Stomach (tissue), 9 donors: ENCODE data around the gene KLHL22. TPM values are rescaled to one million over a fixed set of nuclear protein-coding genes. Genes with fewer than 3 reads are reported as not detected.

Experiments
- DNase-seq, 2 donors: peaks; one replicate each; pipeline versions ENCODE4 v3.0.0 to v3.0.0-alpha.2; 2013 to 2019
- H3K27ac ChIP-seq, 5 donors: fragments of 200-600 bp in 4 of 5; sonication (generic) in 4 of 5; one replicate each; pipeline ENCODE4 v1.5.1; 2013 to 2019; ENCODE audit warnings: mild to moderate bottlenecking in 1 of 5, moderate library complexity in 1 of 5
- H3K27me3 ChIP-seq, 3 donors: fragments of 200-600 bp; sonication (generic); one replicate each; pipeline ENCODE4 v1.5.1; 2017 to 2019; ENCODE audit warnings: mixed run types in 1 of 3
- H3K36me3 ChIP-seq, 4 donors: fragments of 200-600 bp; sonication (generic); 1 replicate in 3 of 4; 2 replicates in 1 of 4; pipeline ENCODE4 v1.5.1; 2016 to 2019
- H3K4me1 ChIP-seq, 4 donors: fragments of 200-600 bp; sonication (generic); one replicate each; pipeline ENCODE4 v1.5.1; 2016 to 2019
- H3K4me3 ChIP-seq, 4 donors: fragments of 200-600 bp; sonication (generic) in 3 of 4; one replicate each; pipeline ENCODE4 v1.5.1; 2016 to 2019; ENCODE audit warnings: mild to moderate bottlenecking in 1 of 4
- H3K9me3 ChIP-seq, 4 donors: fragments of 200-600 bp; sonication (generic); one replicate each; pipeline ENCODE4 v1.5.1; 2016 to 2019
- CTCF ChIP-seq, 7 experiments: fragments of 450-650 bp in 4 of 7; fragments of 200-600 bp in 3 of 7; sonication (generic) in 3 of 7; IDR thresholded peaks; one replicate each; pipeline ENCODE4 v1.5.1; 2016 to 2019; ENCODE audit warnings: antibody characterized with exemption in 7 of 7, control low read depth in 2 of 7, mild to moderate bottlenecking in 1 of 7
- EP300 ChIP-seq: sonication (generic); formaldehyde crosslinking; IDR thresholded peaks from one replicate; pipeline ENCODE4 v1.6.1; 2017; ENCODE audit warnings: antibody characterized with exemption
- POLR2A ChIP-seq, 4 donors: fragments of 450-650 bp; IDR thresholded peaks; one replicate each; pipeline ENCODE4 v1.6.1; 2016; ENCODE audit warnings: antibody characterized with exemption in 4 of 4, control low read depth in 2 of 4, mild to moderate bottlenecking in 1 of 4, moderate library complexity in 1 of 4
- POLR2AphosphoS5 ChIP-seq, 3 donors: sonication (generic); formaldehyde crosslinking; IDR thresholded peaks; one replicate each; pipeline ENCODE4 v1.6.1; 2016; ENCODE audit warnings: antibody characterized with exemption in 3 of 3
- WGBS, 5 donors: extraction: QIAGEN DNeasy Blood & Tissue Kit in 3 of 5; methylation state at CpG; one replicate each; pipeline versions ENCODE4 v1.1.5 to v1.1.7; 2013 to 2018; 5-methylcytosine and 5-hydroxymethylcytosine counted together
- intact Hi-C: fragments of 100-400 bp; cut with DNase I; formaldehyde crosslinking; loops from one replicate; pipeline ENCODE4 v1.15.1; 2023; ENCODE audit warnings: low total_unique reads
- polyA plus RNA-seq, 3 donors: library from polyadenylated mRNA; stranded (reverse); fragments of 200-250 nt; gene quantifications; one replicate each; pipeline ENCODE4 v1.2.3, GENCODE V29; 2013
- total RNA-seq, 5 donors: library from RNA; depleted of rRNA; stranded (reverse); fragments of >200 nt; gene quantifications; one replicate each; pipeline versions ENCODE4 v1.1.0 to v1.2.3, GENCODE V29; 2014 to 2016
- donor health status: healthy with polysubstance abuse.
- donor health status: Bipolar disorder and iron deficiency.
- donor health status: healthy.

The KLHL22 gene
- total and polyA plus RNA-seq, 8 donors: 7.0 to 26.5 (median 12.7) TPM

- no peak for TF ChIP-seq POLR2A (IDR thresholded peaks at IDR 0.05)
- TF ChIP-seq POLR2AphosphoS5 (IDR thresholded peaks at IDR 0.05): no peak
- TF ChIP-seq EP300: no peak
- no peak for TF ChIP-seq CTCF (IDR thresholded peaks at IDR 0.05)
- Histone ChIP-seq H3K4me1 (peaks cover 24 to 65% (median 41%) of the 10 kb centered on the region in 4 donors), H3K4me3 (peak overlapping the region; percentile 55 to 63 (median 62)), H3K36me3 (peaks cover 0 to 13% (median 6%) of the 10 kb centered on the region in 4 donors), H3K9me3 (no peaks in the 10 kb centered on the region), H3K27me3 (peaks cover 0 to 70% (median 37%) of the 10 kb centered on the region in 3 donors), H3K27ac (peak overlapping the region in 4 of 5 donors; percentile 71 to 86 (median 78))
- intact Hi-C loops: no loop called here
- 2 to 3% (median 2%) methylated on average over 45 to 61 of the region's 61 CpGs for WGBS, 5 donors
- DNase-seq: peak in 1 of 2 donors; percentile 63
Observed at GRCh38 chr22:20436768-20437612, 58.6 kb downstream of the KLHL22 start.

DNA sequence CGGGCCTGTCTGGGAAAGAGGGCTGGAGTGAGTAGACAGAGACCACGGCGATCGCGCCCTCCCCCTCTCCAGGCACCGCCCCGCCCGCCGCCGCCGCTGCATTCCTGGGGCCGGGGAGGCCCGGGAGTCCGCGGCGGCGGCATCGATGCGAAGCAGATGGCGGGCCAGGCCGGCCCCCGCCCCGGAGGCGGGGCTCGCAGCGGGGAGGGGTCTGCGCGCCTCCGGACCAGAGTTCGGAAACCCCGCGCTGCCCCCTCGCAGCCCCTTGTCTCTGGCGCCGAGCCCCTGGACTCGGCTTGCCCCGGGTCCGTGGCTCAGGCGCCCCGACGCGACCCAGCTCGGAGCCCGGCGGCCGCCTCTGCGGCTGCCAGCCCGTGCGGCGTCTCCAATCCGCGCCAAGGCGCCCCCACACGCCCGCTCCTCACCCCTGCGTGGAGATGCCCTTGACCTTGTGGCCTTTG is 59.3 kb downstream of the KLHL22 start:
- WGBS, 5 donors: 0 to 1% (median 1%) methylated on average over 7 to 55 of the region's 56 CpGs; no CpG with 5 or more reads in 1 of the 5 donors
- H3K9me3 ChIP-seq: no peaks in the 10 kb centered on the region
- peaks cover 28 to 68% (median 46%) of the 10 kb centered on the region in 4 donors for H3K4me1 ChIP-seq
- intact Hi-C loops: no loop called here
- peaks cover 0 to 76% (median 44%) of the 10 kb centered on the region in 3 donors for H3K27me3 ChIP-seq
- H3K27ac ChIP-seq: peak overlapping the region in 4 of 5 donors; percentile 71 to 86 (median 78)
- H3K36me3 ChIP-seq: peaks cover 0 to 7% (median under 1%) of the 10 kb centered on the region in 4 donors
- no peak for TF ChIP-seq EP300
- TF ChIP-seq POLR2A (IDR thresholded peaks at IDR 0.05): no peak
- no peak for TF ChIP-seq CTCF (IDR thresholded peaks at IDR 0.05)
- TF ChIP-seq POLR2AphosphoS5 (IDR thresholded peaks at IDR 0.05): no peak
- H3K4me3 ChIP-seq: peak overlapping the region; percentile 55 to 63 (median 62)
- DNase-seq: peak in 1 of 2 donors; percentile 84

GRCh38 chr22:20435436-20436306 is 59.9 kb downstream of the KLHL22 start:
- H3K27ac ChIP-seq: peak overlapping the region in 3 of 5 donors; percentile 74 to 86 (median 83)
- H3K4me1 ChIP-seq: peaks cover 34 to 74% (median 52%) of the 10 kb centered on the region in 4 donors
- DNase-seq: no peak
- intact Hi-C loops: no loop called here
- no peaks in the 10 kb centered on the region for H3K9me3 ChIP-seq
- H3K36me3 ChIP-seq: peaks cover 0 to under 1% (median 0%) of the 10 kb centered on the region in 4 donors
- TF ChIP-seq EP300: no peak
- no peak for TF ChIP-seq POLR2AphosphoS5 (IDR thresholded peaks at IDR 0.05)
- TF ChIP-seq POLR2A (IDR thresholded peaks at IDR 0.05): no peak
- no peak for TF ChIP-seq CTCF (IDR thresholded peaks at IDR 0.05)
- H3K27me3 ChIP-seq: peaks cover 0 to 83% (median 50%) of the 10 kb centered on the region in 3 donors
- peak overlapping the region; percentile 55 to 63 (median 62) for H3K4me3 ChIP-seq
- WGBS, 5 donors: 56 to 71% (median 63%) methylated on average over 9 to 11 of the region's 11 CpGs

DNA sequence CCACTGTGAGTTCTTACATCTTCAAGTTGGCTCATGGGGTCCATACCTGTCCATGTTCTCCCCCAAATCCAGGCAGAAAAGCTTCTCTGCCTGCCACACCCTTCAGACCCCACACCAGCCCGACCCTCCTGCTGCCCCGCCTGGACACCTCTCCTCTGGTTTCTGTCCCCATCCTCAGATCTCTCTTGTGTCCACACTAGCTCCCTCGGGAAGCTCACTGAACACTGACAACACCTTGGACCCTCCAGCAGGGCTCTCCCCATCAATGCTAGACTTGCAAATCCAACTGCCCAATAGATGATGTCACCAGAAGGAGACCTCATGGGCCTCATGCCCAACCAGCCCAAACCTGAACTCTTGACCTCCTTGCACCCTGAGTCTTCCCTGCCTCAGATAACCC is 60.8 kb downstream of the KLHL22 start:
- 84 to 92% (median 92%) methylated on average over 3 of the region's 3 CpGs for WGBS, 5 donors
- no peak for TF ChIP-seq POLR2AphosphoS5 (IDR thresholded peaks at IDR 0.05)
- no peak for TF ChIP-seq CTCF (IDR thresholded peaks at IDR 0.05)
- TF ChIP-seq EP300: no peak
- TF ChIP-seq POLR2A (IDR thresholded peaks at IDR 0.05): no peak
- no peak overlapping the region for H3K27ac ChIP-seq
- H3K9me3 ChIP-seq: no peaks in the 10 kb centered on the region
- no peak for DNase-seq
- intact Hi-C loops: no loop called here
- peaks cover 0 to 8% (median 3%) of the 10 kb centered on the region in 4 donors for H3K36me3 ChIP-seq
- peaks cover 43 to 81% (median 61%) of the 10 kb centered on the region in 4 donors for H3K4me1 ChIP-seq
- H3K27me3 ChIP-seq: peaks cover 0 to 92% (median 59%) of the 10 kb centered on the region in 3 donors
- no peak overlapping the region for H3K4me3 ChIP-seq
